ENCODE data around the gene FSTL3. TPM values are rescaled to one million over a fixed set of nuclear protein-coding genes. Genes with fewer than 3 reads are reported as not detected.

The FSTL3 gene
- total RNA-seq, 1 donor from 2014 or later: 7.7 TPM

GRCh38 chr19:710767-711166 is 34.6 kb downstream of the FSTL3 start:
- Mint-ChIP-seq H3K36me3 (ENCODE audit: low read depth) (no peaks in the 10 kb centered on the region), H3K4me3 (no peak overlapping the region), H3K4me1 (no peaks in the 10 kb centered on the region), H3K27me3 (peaks cover 22% of the 10 kb centered on the region), H3K27ac (no peak overlapping the region), H3K9me3 (peaks cover 5% of the 10 kb centered on the region)
- intact Hi-C loops (cut with micrococcal nuclease): no loop called here
- DNase-seq: no peak

- Mint-ChIP-seq H3K36me3 (ENCODE audit: low read depth) (no peaks in the 10 kb centered on the region), H3K9me3 (peaks cover 5% of the 10 kb centered on the region), H3K4me3 (no peak overlapping the region), H3K4me1 (no peaks in the 10 kb centered on the region), H3K27ac (no peak overlapping the region), H3K27me3 (peaks cover 22% of the 10 kb centered on the region)
- no peak for DNase-seq
- intact Hi-C loops (cut with micrococcal nuclease): no loop called here
Measured at GRCh38 chr19:711254-711653, 35.1 kb downstream of the FSTL3 start.

GRCh38 chr19:715347-715746 is 39.2 kb downstream of the FSTL3 start:
- no peak overlapping the region for H3K4me3 Mint-ChIP-seq
- H3K27ac Mint-ChIP-seq: no peak overlapping the region
- peaks cover 5% of the 10 kb centered on the region for H3K9me3 Mint-ChIP-seq
- intact Hi-C loops (cut with micrococcal nuclease): no loop called here
- H3K27me3 Mint-ChIP-seq: peaks cover 18% of the 10 kb centered on the region
- no peaks in the 10 kb centered on the region for H3K36me3 Mint-ChIP-seq (ENCODE audit: low read depth)
- no peaks in the 10 kb centered on the region for H3K4me1 Mint-ChIP-seq
- no peak for DNase-seq

- no peaks in the 10 kb centered on the region for H3K4me1 Mint-ChIP-seq
- no peak for DNase-seq
- no peaks in the 10 kb centered on the region for H3K36me3 Mint-ChIP-seq (ENCODE audit: low read depth)
- intact Hi-C loops (cut with micrococcal nuclease): no loop called here
- H3K4me3 Mint-ChIP-seq: no peak overlapping the region
- peaks cover 11% of the 10 kb centered on the region for H3K27me3 Mint-ChIP-seq
- H3K9me3 Mint-ChIP-seq: peaks cover 5% of the 10 kb centered on the region
- no peak overlapping the region for H3K27ac Mint-ChIP-seq
Measured at GRCh38 chr19:718251-718951, 42.2 kb downstream of the FSTL3 start.

- Mint-ChIP-seq H3K9me3 (peaks cover 5% of the 10 kb centered on the region), H3K36me3 (ENCODE audit: low read depth) (no peaks in the 10 kb centered on the region), H3K27me3 (peaks cover 11% of the 10 kb centered on the region), H3K4me1 (no peaks in the 10 kb centered on the region), H3K4me3 (no peak overlapping the region), H3K27ac (no peak overlapping the region)
- DNase-seq: no peak
- intact Hi-C loops (cut with micrococcal nuclease): no loop called here
Measured at GRCh38 chr19:718991-719512, 42.9 kb downstream of the FSTL3 start.

GRCh38 chr19:719636-720344 is 43.6 kb downstream of the FSTL3 start:
- intact Hi-C loops (cut with micrococcal nuclease): no loop called here
- H3K4me1 Mint-ChIP-seq: no peaks in the 10 kb centered on the region
- no peak overlapping the region for H3K27ac Mint-ChIP-seq
- H3K9me3 Mint-ChIP-seq: peaks cover 5% of the 10 kb centered on the region
- H3K4me3 Mint-ChIP-seq: no peak overlapping the region
- H3K27me3 Mint-ChIP-seq: peaks cover 11% of the 10 kb centered on the region
- no peak for DNase-seq
- H3K36me3 Mint-ChIP-seq (ENCODE audit: low read depth): no peaks in the 10 kb centered on the region

GRCh38 chr19:720345-721160 is 44.4 kb downstream of the FSTL3 start:
- H3K36me3 Mint-ChIP-seq (ENCODE audit: low read depth): no peaks in the 10 kb centered on the region
- no peak overlapping the region for H3K27ac Mint-ChIP-seq
- no peak overlapping the region for H3K4me3 Mint-ChIP-seq
- no peaks in the 10 kb centered on the region for H3K4me1 Mint-ChIP-seq
- H3K9me3 Mint-ChIP-seq: peaks cover under 1% of the 10 kb centered on the region
- H3K27me3 Mint-ChIP-seq: peaks cover 11% of the 10 kb centered on the region
- DNase-seq: no peak
- intact Hi-C loops (cut with micrococcal nuclease): no loop called here

GRCh38 chr19:722553-723101 is 46.4 kb downstream of the FSTL3 start:
- DNase-seq: no peak
- no peaks in the 10 kb centered on the region for H3K4me1 Mint-ChIP-seq
- H3K27me3 Mint-ChIP-seq: peaks cover 11% of the 10 kb centered on the region
- intact Hi-C loops (cut with micrococcal nuclease): no loop called here
- no peaks in the 10 kb centered on the region for H3K9me3 Mint-ChIP-seq
- H3K36me3 Mint-ChIP-seq (ENCODE audit: low read depth): no peaks in the 10 kb centered on the region
- H3K27ac Mint-ChIP-seq: no peak overlapping the region
- no peak overlapping the region for H3K4me3 Mint-ChIP-seq

GRCh38 chr19:723247-723646 is 47.1 kb downstream of the FSTL3 start:
- Mint-ChIP-seq H3K4me1 (no peaks in the 10 kb centered on the region), H3K9me3 (no peaks in the 10 kb centered on the region), H3K27ac (no peak overlapping the region), H3K36me3 (ENCODE audit: low read depth) (no peaks in the 10 kb centered on the region), H3K4me3 (no peak overlapping the region), H3K27me3 (peaks cover 8% of the 10 kb centered on the region)
- intact Hi-C loops (cut with micrococcal nuclease): no loop called here
- DNase-seq: no peak

- DNase-seq: no peak
- peaks cover 3% of the 10 kb centered on the region for H3K27me3 Mint-ChIP-seq
- intact Hi-C loops (cut with micrococcal nuclease): no loop called here
- no peaks in the 10 kb centered on the region for H3K9me3 Mint-ChIP-seq
- no peaks in the 10 kb centered on the region for H3K36me3 Mint-ChIP-seq (ENCODE audit: low read depth)
- H3K27ac Mint-ChIP-seq: no peak overlapping the region
- H3K4me1 Mint-ChIP-seq: no peaks in the 10 kb centered on the region
- no peak overlapping the region for H3K4me3 Mint-ChIP-seq
Measured at GRCh38 chr19:723714-724113, 47.5 kb downstream of the FSTL3 start.

GRCh38 chr19:725461-726089 is 49.4 kb downstream of the FSTL3 start:
- intact Hi-C loops (cut with micrococcal nuclease): no loop called here
- no peaks in the 10 kb centered on the region for H3K36me3 Mint-ChIP-seq (ENCODE audit: low read depth)
- peaks cover 3% of the 10 kb centered on the region for H3K27me3 Mint-ChIP-seq
- DNase-seq: no peak
- no peaks in the 10 kb centered on the region for H3K4me1 Mint-ChIP-seq
- no peak overlapping the region for H3K4me3 Mint-ChIP-seq
- H3K9me3 Mint-ChIP-seq: no peaks in the 10 kb centered on the region
- H3K27ac Mint-ChIP-seq: no peak overlapping the region

- Mint-ChIP-seq H3K4me1 (no peaks in the 10 kb centered on the region), H3K4me3 (no peak overlapping the region), H3K36me3 (ENCODE audit: low read depth) (no peaks in the 10 kb centered on the region), H3K27me3 (no peaks in the 10 kb centered on the region), H3K9me3 (no peaks in the 10 kb centered on the region), H3K27ac (no peak overlapping the region)
- intact Hi-C loops (cut with micrococcal nuclease): no loop called here
- DNase-seq: no peak
Measured at GRCh38 chr19:726993-727956, 51.1 kb downstream of the FSTL3 start.

All from activated CD4-positive, alpha-beta T cell treated with anti-CD3 and anti-CD28 coated beads, Interleukin-2, amount 10 ng/mL, durations not matched to agents 24 days and 14 days (primary cell).